T-cell (primary cell): ENCODE results near the gene GPT2. TPM values are rescaled to one million over a fixed set of nuclear protein-coding genes. Genes with fewer than 3 reads are reported as not detected.

Experiments
- ATAC-seq, 4 experiments: fragments of 200-7000 bp in 3 of 4; fragments of 150-1000 bp in 1 of 4; cut with Tn5 transposase; replicated peaks in 1 of 4; 1 replicate in 3 of 4; 2 replicates in 1 of 4; pipeline ENCODE4 v1.10.0; 2021; ENCODE audit warnings: moderate library complexity in 3 of 4, mild to moderate bottlenecking in 2 of 4, moderate number of reproducible peaks in 1 of 4
- CTCF ChIA-PET, 2 donors: fragments of 300-600 bp; sonication (Branson Sonifier 250); formaldehyde crosslinking; loops; one replicate each; lab custom pipeline; 2022; ENCODE audit warnings: antibody characterized with exemption in 2 of 2; lab: Charles Lee
- POLR2A ChIA-PET, 2 donors: fragments of 300-600 bp; sonication (Branson Sonifier 250); formaldehyde crosslinking; loops; one replicate each; lab custom pipeline; 2022; ENCODE audit warnings: antibody characterized with exemption in 2 of 2; lab: Charles Lee
- DNase-seq, 35 experiments: peaks; one replicate each; pipeline versions ENCODE4 v3.0.0 to v3.0.0-alpha.2; 2013 to 2023
- H3K27ac ChIP-seq: one replicate; pipeline ENCODE4 v1.5.1; 2013; ENCODE audit warnings: low read length
- H3K27me3 ChIP-seq, 2 experiments: replicated peaks in 1 of 2; 1 replicate in 1 of 2; 2 replicates in 1 of 2; pipeline versions ENCODE4 v1.6.1 to v1.7.0; 2013; ENCODE audit warnings: low read length in 1 of 2, mixed read lengths in 1 of 2; ENCODE audit not compliant: control insufficient read depth in 2 of 2, insufficient read depth in 2 of 2; ENCODE audit errors: extremely low read depth in 1 of 2
- H3K36me3 ChIP-seq, 2 donors: 1 replicate in 1 of 2; 2 replicates in 1 of 2; pipeline versions ENCODE4 v1.6.1 to v1.7.0; 2013; ENCODE audit warnings: low read length in 1 of 2; ENCODE audit not compliant: control insufficient read depth in 2 of 2, insufficient read depth in 1 of 2; ENCODE audit errors: extremely low read depth in 1 of 2
- H3K4me1 ChIP-seq, 2 experiments: 1 replicate in 1 of 2; 2 replicates in 1 of 2; pipeline versions ENCODE4 v1.6.1 to v1.7.0; 2013; ENCODE audit warnings: low read length in 2 of 2, mixed read lengths in 1 of 2; ENCODE audit not compliant: insufficient read depth in 2 of 2, control insufficient read depth in 1 of 2; ENCODE audit errors: extremely low read depth in 1 of 2
- H3K4me3 ChIP-seq, 2 donors: 1 replicate in 1 of 2; 2 replicates in 1 of 2; pipeline versions ENCODE4 v1.5.1 to v1.7.0; 2013; ENCODE audit warnings: mild to moderate bottlenecking in 2 of 2, low read length in 1 of 2, moderate library complexity in 1 of 2; ENCODE audit not compliant: control insufficient read depth in 1 of 2; ENCODE audit errors: extremely low read depth in 1 of 2
- H3K9me3 ChIP-seq: 2 replicates; pipeline ENCODE4 v1.7.0; 2013
- H3K27ac Mint-ChIP-seq, 2 donors: one replicate each; pipeline ENCODE4 v1.8.0; 2020 to 2021; ENCODE audit warnings: mild to moderate bottlenecking in 2 of 2, mixed read lengths in 2 of 2
- H3K27me3 Mint-ChIP-seq, 2 donors: one replicate each; pipeline ENCODE4 v1.8.0; 2021 to 2022; ENCODE audit warnings: mixed read lengths in 2 of 2
- H3K36me3 Mint-ChIP-seq: one replicate; pipeline ENCODE4 v1.8.0; 2021; ENCODE audit warnings: mixed read lengths
- H3K4me1 Mint-ChIP-seq, 3 donors: one replicate each; pipeline ENCODE4 v1.8.0; 2020 to 2022; ENCODE audit warnings: mixed read lengths in 3 of 3, mild to moderate bottlenecking in 1 of 3
- H3K4me3 Mint-ChIP-seq, 3 donors: one replicate each; pipeline ENCODE4 v1.8.0; 2020 to 2022; ENCODE audit warnings: mild to moderate bottlenecking in 3 of 3, mixed read lengths in 3 of 3, moderate library complexity in 3 of 3
- H3K9me3 Mint-ChIP-seq, 3 donors: one replicate each; pipeline ENCODE4 v1.8.0; 2020 to 2022; ENCODE audit warnings: mixed read lengths in 3 of 3
- WGBS: methylation state at CpG from one replicate; pipeline ENCODE4 v1.1.5; 2013; ENCODE audit warnings: missing lambda C conversion rate; ENCODE audit not compliant: insufficient coverage; 5-methylcytosine and 5-hydroxymethylcytosine counted together
- total RNA-seq, 35 experiments: library from RNA in 6 of 35; stranded (reverse) in 6 of 35; fragments of 120-200 nt in 1 of 35; gene quantifications; one replicate each; pipeline versions ENCODE4 v1.2.1 to v1.2.4 and lab custom pipeline; 2013 to 2026

Gene GPT2
- total RNA-seq, 5 donors from 2014 or later (not counting 1 experiment from before 2014, with no cell fraction given): 0.40 to 4.7 (median 2.1) TPM

- Histone ChIP-seq H3K4me1 (no peaks in the 10 kb centered on the region), H3K36me3 (no peaks in the 10 kb centered on the region), H3K27ac (no peak overlapping the region), H3K27me3 (peaks cover 0 to 3% of the 10 kb centered on the region in 2 experiments), H3K9me3 (no peaks in the 10 kb centered on the region), H3K4me3 (no peak overlapping the region)
- ChIA-PET POLR2A (no interaction called here), CTCF (no interaction called here)
- no peaks in the 10 kb centered on the region for H3K27me3 Mint-ChIP-seq
- DNase-seq: no peak
- H3K4me1 Mint-ChIP-seq: peaks cover 0 to 3% (median 0%) of the 10 kb centered on the region in 3 donors
- no peaks in the 10 kb centered on the region for H3K9me3 Mint-ChIP-seq
- no peaks in the 10 kb centered on the region for H3K36me3 Mint-ChIP-seq
- no peak overlapping the region for H3K27ac Mint-ChIP-seq
- H3K4me3 Mint-ChIP-seq: no peak overlapping the region
- 97% methylated on average over 6 of the region's 6 CpGs for WGBS
- no peak for ATAC-seq
These were observed 40.2 kb downstream of the GPT2 start for GRCh38 chr16:46924402-46924801.

GRCh38 chr16:46926470-46927225 is 42.5 kb downstream of the GPT2 start:
- no peaks in the 10 kb centered on the region for H3K36me3 Mint-ChIP-seq
- peaks cover 0 to 3% (median 0%) of the 10 kb centered on the region in 3 donors for H3K4me1 Mint-ChIP-seq
- H3K27me3 Mint-ChIP-seq: no peaks in the 10 kb centered on the region
- H3K4me1 ChIP-seq: peaks cover 0 to 7% of the 10 kb centered on the region in 2 experiments
- no peaks in the 10 kb centered on the region for H3K36me3 ChIP-seq
- peaks cover 0 to 9% of the 10 kb centered on the region in 2 experiments for H3K27me3 ChIP-seq
- DNase-seq (no peak), ATAC-seq (peak in 1 of 4 experiments; percentile 31)
- H3K9me3 ChIP-seq: no peaks in the 10 kb centered on the region
- H3K4me3 Mint-ChIP-seq: no peak overlapping the region
- WGBS: 91% methylated on average over 11 of the region's 13 CpGs
- no peak overlapping the region for H3K4me3 ChIP-seq
- H3K9me3 Mint-ChIP-seq: no peaks in the 10 kb centered on the region
- H3K27ac Mint-ChIP-seq: no peak overlapping the region
- POLR2A ChIA-PET: no interaction called here
- CTCF ChIA-PET: interaction anchor here in 1 of 2 donors (1.0 to 1.1 kb wide), 2 partner anchors 73 to 1238 kb away, joined by 3 read pairs; no protein-coding TSS in a partner anchor
- no peak overlapping the region for H3K27ac ChIP-seq

GRCh38 chr16:46927273-46927672 is 43.1 kb downstream of the GPT2 start:
- peaks cover 0 to 7% of the 10 kb centered on the region in 2 experiments for H3K4me1 ChIP-seq
- H3K27ac Mint-ChIP-seq: no peak overlapping the region
- ATAC-seq (peak in 1 of 4 experiments; percentile 19), DNase-seq (no peak)
- peaks cover 0 to 3% (median 0%) of the 10 kb centered on the region in 3 donors for H3K4me1 Mint-ChIP-seq
- H3K27ac ChIP-seq: no peak overlapping the region
- H3K36me3 ChIP-seq: no peaks in the 10 kb centered on the region
- POLR2A ChIA-PET: no interaction called here
- peaks cover 0 to 9% of the 10 kb centered on the region in 2 experiments for H3K27me3 ChIP-seq
- no peaks in the 10 kb centered on the region for H3K9me3 Mint-ChIP-seq
- WGBS: 82% methylated on average over 6 of the region's 8 CpGs
- CTCF ChIA-PET: interaction anchor here in 1 of 2 donors (1.1 kb wide), 1 partner anchor 1238 kb away, joined by 3 read pairs; no protein-coding TSS in a partner anchor
- H3K27me3 Mint-ChIP-seq: no peaks in the 10 kb centered on the region
- no peak overlapping the region for H3K4me3 Mint-ChIP-seq
- H3K9me3 ChIP-seq: no peaks in the 10 kb centered on the region
- H3K36me3 Mint-ChIP-seq: no peaks in the 10 kb centered on the region
- H3K4me3 ChIP-seq: no peak overlapping the region

- ChIA-PET POLR2A (no interaction called here), CTCF (interaction anchor here in 1 of 2 donors (0.5 to 0.8 kb wide), 2 partner anchors 251 to 255 kb away, joined by 3 to 4 read pairs; no protein-coding TSS in a partner anchor)
- Mint-ChIP-seq H3K4me3 (no peak overlapping the region), H3K4me1 (peaks cover 0 to 3% (median 0%) of the 10 kb centered on the region in 3 donors), H3K27me3 (no peaks in the 10 kb centered on the region), H3K9me3 (no peaks in the 10 kb centered on the region), H3K27ac (no peak overlapping the region), H3K36me3 (no peaks in the 10 kb centered on the region)
- H3K4me3 ChIP-seq: no peak overlapping the region
- H3K9me3 ChIP-seq: no peaks in the 10 kb centered on the region
- peaks cover 0 to 9% of the 10 kb centered on the region in 2 experiments for H3K27me3 ChIP-seq
- H3K36me3 ChIP-seq: no peaks in the 10 kb centered on the region
- DNase-seq (no peak), ATAC-seq (no peak)
- H3K27ac ChIP-seq: no peak overlapping the region
- 92% methylated on average over 14 of the region's 15 CpGs for WGBS
- peaks cover 0 to 7% of the 10 kb centered on the region in 2 experiments for H3K4me1 ChIP-seq
These were observed 44.6 kb downstream of the GPT2 start for GRCh38 chr16:46928811-46929210.

GRCh38 chr16:46929378-46930332 is 45.5 kb downstream of the GPT2 start:
- POLR2A ChIA-PET: no interaction called here
- H3K27ac Mint-ChIP-seq: no peak overlapping the region
- H3K27me3 Mint-ChIP-seq: no peaks in the 10 kb centered on the region
- H3K27me3 ChIP-seq: peaks cover 0 to 6% of the 10 kb centered on the region in 2 experiments
- CTCF ChIA-PET: interaction anchor here (0.6 to 1.5 kb wide), 8 partner anchors 8 to 1512 kb away, joined by 3 to 5 read pairs (median 4); no protein-coding TSS in a partner anchor
- H3K4me1 ChIP-seq: peaks cover 0 to 7% of the 10 kb centered on the region in 2 experiments
- ATAC-seq: peak; percentile 48 to 67 (median 60)
- H3K36me3 Mint-ChIP-seq: no peaks in the 10 kb centered on the region
- no peaks in the 10 kb centered on the region for H3K9me3 ChIP-seq
- no peaks in the 10 kb centered on the region for H3K9me3 Mint-ChIP-seq
- no peak overlapping the region for H3K4me3 Mint-ChIP-seq
- DNase-seq: peak in 34 of 35 experiments; percentile 22 to 72 (median 41)
- no peak overlapping the region for H3K27ac ChIP-seq
- H3K36me3 ChIP-seq: no peaks in the 10 kb centered on the region
- peaks cover 0 to 3% (median 0%) of the 10 kb centered on the region in 3 donors for H3K4me1 Mint-ChIP-seq
- 72% methylated on average over 28 of the region's 43 CpGs for WGBS
- no peak overlapping the region for H3K4me3 ChIP-seq

- Histone ChIP-seq H3K36me3 (no peaks in the 10 kb centered on the region), H3K4me3 (no peak overlapping the region), H3K27me3 (peaks cover 0 to 6% of the 10 kb centered on the region in 2 experiments), H3K27ac (no peak overlapping the region), H3K4me1 (peaks cover 0 to 7% of the 10 kb centered on the region in 2 experiments), H3K9me3 (no peaks in the 10 kb centered on the region)
- DNase-seq: no peak
- 94% methylated on average over 7 of the region's 8 CpGs for WGBS
- Mint-ChIP-seq H3K9me3 (no peaks in the 10 kb centered on the region), H3K36me3 (no peaks in the 10 kb centered on the region), H3K4me3 (no peak overlapping the region), H3K27me3 (no peaks in the 10 kb centered on the region), H3K27ac (no peak overlapping the region), H3K4me1 (peaks cover 0 to 3% (median 0%) of the 10 kb centered on the region in 3 donors)
- ChIA-PET CTCF (interaction anchor here in 1 of 2 donors (0.5 to 1.5 kb wide), 3 partner anchors 100 to 1516 kb away, joined by 3 to 5 read pairs (median 4); no protein-coding TSS in a partner anchor), POLR2A (no interaction called here)
- no peak for ATAC-seq
These were observed 46.7 kb downstream of the GPT2 start for GRCh38 chr16:46930861-46931260.
